ENCODE results near the gene ALDH16A1.

ALDH16A1 gene

GRCh38 chr19:49425178-49425577 is 27.8 kb upstream of the ALDH16A1 start, which contains the start of gene GFY:
Gene GFY (plus strand): TSS chr19:49425388. CDS start chr19:49426431, 1,043 bp downstream.
- DNase-seq, result no peak

- DNase-seq, result peak; percentile 65
These were observed 27.0 kb upstream of the ALDH16A1 start for GRCh38 chr19:49425922-49426592.

- DNase-seq, result no peak
These were observed 25.7 kb upstream of the ALDH16A1 start for GRCh38 chr19:49427339-49427738.

GRCh38 chr19:49427855-49428546 is 25.0 kb upstream of the ALDH16A1 start:
- peak; percentile 70 for DNase-seq

GRCh38 chr19:49428547-49429451 is 24.2 kb upstream of the ALDH16A1 start:
- DNase-seq, result no peak

GRCh38 chr19:49430172-49430677 is 22.8 kb upstream of the ALDH16A1 start:
- DNase-seq, result no peak

GRCh38 chr19:49430678-49431329 is 22.2 kb upstream of the ALDH16A1 start:
- peak; percentile 26 for DNase-seq

GRCh38 chr19:49431330-49431749 is 21.7 kb upstream of the ALDH16A1 start:
- no peak for DNase-seq

GRCh38 chr19:49432141-49433073 is 20.6 kb upstream of the ALDH16A1 start:
- peak; percentile 78 for DNase-seq

- no peak for DNase-seq
These were observed 19.7 kb upstream of the ALDH16A1 start for GRCh38 chr19:49433240-49433901.

GRCh38 chr19:49434907-49435583 is 18.0 kb upstream of the ALDH16A1 start:
- DNase-seq, result peak; percentile 23

GRCh38 chr19:49435670-49436069 is 17.4 kb upstream of the ALDH16A1 start:
- DNase-seq, result no peak

- peak; percentile 62 for DNase-seq
These were observed 16.5 kb upstream of the ALDH16A1 start for GRCh38 chr19:49436381-49437017.

- no peak for DNase-seq
These were observed 15.8 kb upstream of the ALDH16A1 start for GRCh38 chr19:49437231-49437630.

GRCh38 chr19:49438261-49438660 is 14.8 kb upstream of the ALDH16A1 start:
- no peak for DNase-seq

GRCh38 chr19:49439836-49440235 is 13.2 kb upstream of the ALDH16A1 start:
- no peak for DNase-seq

GRCh38 chr19:49440439-49441209 is 12.4 kb upstream of the ALDH16A1 start:
- DNase-seq, result no peak

- peak; percentile 48 for DNase-seq
These were observed 11.6 kb upstream of the ALDH16A1 start, which contains the start of gene SLC17A7 for GRCh38 chr19:49441210-49441959. Gene SLC17A7 (minus strand): TSS chr19:49441527. CDS start chr19:49441379, 148 bp downstream.
